Esophagus mucosa (tissue), 1 donor: Measurements from ENCODE around the gene LHFPL6. TPM values are rescaled to one million over a fixed set of nuclear protein-coding genes. Genes with fewer than 3 reads are reported as not detected.
A peak's percentile ranks its signal among the peaks of the same experiment; 100 is the strongest.

Source experiments
- ATAC-seq: fragments of 200-7000 bp; cut with Tn5 transposase; one replicate; pipeline ENCODE4 v1.9.1; 2020
- total RNA-seq: library from RNA; stranded (reverse); gene quantifications from one replicate; pipeline ENCODE4 v1.2.4, GENCODE V29; 2023
- donor health status: DM: yes; HTN: yes; CAD: no.

LHFPL6 gene
- total RNA-seq, 1 donor from 2014 or later: 3.3 TPM

- ATAC-seq: no peak
Observed at GRCh38 chr13:39590466-39591036, 12.4 kb downstream of the LHFPL6 start.

GRCh38 chr13:39588384-39588783 is 14.6 kb downstream of the LHFPL6 start:
- ATAC-seq: no peak

GRCh38 chr13:39587939-39588338 is 15.1 kb downstream of the LHFPL6 start:
- ATAC-seq: no peak

- ATAC-seq: no peak
Observed at GRCh38 chr13:39586958-39587605, 15.9 kb downstream of the LHFPL6 start.

GRCh38 chr13:39586151-39586550 is 16.8 kb downstream of the LHFPL6 start:
- ATAC-seq: no peak

GRCh38 chr13:39585219-39585618 is 17.8 kb downstream of the LHFPL6 start:
- ATAC-seq: no peak

- no peak for ATAC-seq
Observed at GRCh38 chr13:39580881-39581575, 22.0 kb downstream of the LHFPL6 start.

GRCh38 chr13:39578821-39579291 is 24.1 kb downstream of the LHFPL6 start:
- ATAC-seq: no peak

GRCh38 chr13:39577838-39578491 is 25.0 kb downstream of the LHFPL6 start:
- no peak for ATAC-seq

- ATAC-seq: no peak
Observed at GRCh38 chr13:39577203-39577602, 25.8 kb downstream of the LHFPL6 start.

GRCh38 chr13:39575641-39576238 is 27.3 kb downstream of the LHFPL6 start:
- no peak for ATAC-seq

GRCh38 chr13:39571502-39572092 is 31.4 kb downstream of the LHFPL6 start:
- ATAC-seq: no peak

GRCh38 chr13:39567569-39567968 is 35.4 kb downstream of the LHFPL6 start:
- no peak for ATAC-seq

GRCh38 chr13:39566216-39566869 is 36.6 kb downstream of the LHFPL6 start:
- no peak for ATAC-seq

GRCh38 chr13:39565036-39565949 is 37.7 kb downstream of the LHFPL6 start:
- ATAC-seq: peak; percentile 33

GRCh38 chr13:39563470-39563735 is 39.6 kb downstream of the LHFPL6 start:
- ATAC-seq: no peak

- no peak for ATAC-seq
Observed at GRCh38 chr13:39561971-39562370, 41.0 kb downstream of the LHFPL6 start.

GRCh38 chr13:39559847-39560246 is 43.1 kb downstream of the LHFPL6 start:
- ATAC-seq: no peak

- ATAC-seq: no peak
Observed at GRCh38 chr13:39557285-39557955, 45.6 kb downstream of the LHFPL6 start.

GRCh38 chr13:39556866-39557265 is 46.1 kb downstream of the LHFPL6 start:
- ATAC-seq: no peak

GRCh38 chr13:39554371-39554770 is 48.6 kb downstream of the LHFPL6 start:
- ATAC-seq: no peak
